GM12891 (cell line): ENCODE results near the gene TBC1D22A.

Experiments
- POLR2A ChIP-seq: IDR thresholded peaks from 2 replicates; pipeline ENCODE4 v1.6.1; 2011; ENCODE audit warnings: low read depth, low read length, control low read depth
- POLR2AphosphoS5 ChIP-seq: IDR thresholded peaks from 2 replicates; pipeline ENCODE4 v1.6.1; 2011; ENCODE audit warnings: low read depth, low read length, control low read depth
- TAF1 ChIP-seq: IDR thresholded peaks from 2 replicates; pipeline ENCODE4 v1.6.1; 2011; ENCODE audit warnings: low read depth, low read length, control low read depth

DNA sequence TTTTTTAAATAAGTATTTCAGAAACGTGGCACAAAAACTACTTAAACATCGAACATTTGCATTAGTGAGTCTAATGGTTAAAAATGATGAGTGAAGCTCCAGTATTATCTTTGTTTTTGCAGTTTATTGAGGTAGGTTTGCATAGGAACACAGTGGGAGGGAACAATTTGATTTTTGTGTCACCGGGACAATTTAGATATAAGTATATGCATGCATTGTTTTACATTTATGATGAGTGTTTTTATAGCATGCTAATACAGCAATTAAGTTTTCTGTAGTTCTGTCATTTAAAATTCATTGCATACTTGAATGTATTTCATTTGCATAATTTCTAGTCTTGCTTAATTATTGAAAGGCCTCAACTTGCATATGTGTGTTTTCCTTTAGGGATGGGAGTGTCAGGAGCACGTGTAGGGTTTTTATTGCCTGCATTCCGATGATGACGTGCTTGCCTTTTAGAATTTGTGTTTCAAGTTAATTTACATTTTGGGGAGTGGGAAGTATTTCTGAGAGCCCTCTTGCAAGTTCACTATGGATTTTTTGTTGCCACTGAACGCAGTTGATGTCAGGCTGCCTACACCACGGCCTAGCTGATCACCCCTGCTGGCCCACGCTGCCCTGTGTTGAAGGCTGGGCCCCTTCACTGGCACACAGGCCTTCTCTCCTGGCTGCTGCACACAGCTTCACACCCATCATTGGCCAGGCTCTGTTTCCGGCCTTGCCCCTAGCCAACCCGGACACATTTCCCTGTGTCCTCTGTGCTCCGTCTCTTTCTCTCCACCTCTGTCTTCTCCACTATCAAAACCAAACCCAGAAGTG lies 120.9 kb downstream of the TBC1D22A start:
- TF ChIP-seq POLR2A (no peak), POLR2AphosphoS5 (no peak), TAF1 (no peak)
